Esophagus muscularis mucosa (tissue), 4 donors: ENCODE measurements around the gene ANK2. TPM values are rescaled to one million over a fixed set of nuclear protein-coding genes. Genes with fewer than 3 reads are reported as not detected.

ENCODE experiments used
- DNase-seq: peaks from one replicate; pipeline ENCODE4 v3.0.0-alpha.2; 2017; ENCODE audit errors: extremely low spot score
- H3K27ac ChIP-seq, 4 donors: fragments of 200-600 bp; sonication (generic); replicated peaks in 1 of 4; 1 replicate in 3 of 4; 2 replicates in 1 of 4; pipeline ENCODE4 v1.5.1; 2016 to 2019; ENCODE audit warnings: mild to moderate bottlenecking in 1 of 4
- H3K27me3 ChIP-seq, 4 donors: fragments of 200-600 bp; sonication (generic); one replicate each; pipeline versions ENCODE4 v1.5.1 to v1.6.0; 2016 to 2019
- H3K36me3 ChIP-seq, 4 donors: fragments of 200-600 bp; sonication (generic); one replicate each; pipeline ENCODE4 v1.5.1; 2016 to 2019
- H3K4me1 ChIP-seq, 4 donors: fragments of 200-600 bp; sonication (generic); one replicate each; pipeline ENCODE4 v1.5.1; 2016 to 2019
- H3K4me3 ChIP-seq, 4 donors: fragments of 200-600 bp; sonication (generic); 1 replicate in 2 of 4; 2 replicates in 2 of 4; pipeline ENCODE4 v1.5.1; 2016 to 2019; ENCODE audit warnings: mild to moderate bottlenecking in 4 of 4, moderate library complexity in 1 of 4
- H3K9me3 ChIP-seq, 4 donors: fragments of 200-600 bp; sonication (generic); 1 replicate in 3 of 4; 2 replicates in 1 of 4; pipeline ENCODE4 v1.5.1; 2016 to 2019
- CTCF ChIP-seq, 3 experiments: fragments of 200-600 bp in 2 of 3; fragments of 450-650 bp in 1 of 3; sonication (generic) in 2 of 3; IDR thresholded peaks; one replicate each; pipeline ENCODE4 v1.5.1; 2017 to 2019; ENCODE audit warnings: antibody characterized with exemption in 3 of 3, mild to moderate bottlenecking in 2 of 3, moderate library complexity in 1 of 3
- EP300 ChIP-seq: sonication (generic); formaldehyde crosslinking; IDR thresholded peaks from one replicate; pipeline ENCODE4 v1.6.1; 2017; ENCODE audit warnings: antibody characterized with exemption
- POLR2A ChIP-seq: fragments of 450-650 bp; IDR thresholded peaks from one replicate; pipeline ENCODE4 v1.6.1; 2017; ENCODE audit warnings: antibody characterized with exemption, moderate library complexity, mild to moderate bottlenecking, low read depth
- POLR2AphosphoS5 ChIP-seq, 2 donors: sonication (generic); formaldehyde crosslinking; IDR thresholded peaks; one replicate each; pipeline ENCODE4 v1.6.1; 2017; ENCODE audit warnings: antibody characterized with exemption in 2 of 2
- WGBS: methylation state at CpG from one replicate; pipeline ENCODE4 v1.1.5; 2018; 5-methylcytosine and 5-hydroxymethylcytosine counted together
- intact Hi-C: fragments of 100-400 bp; cut with DNase I; formaldehyde crosslinking; loops from one replicate; pipeline ENCODE4 v1.15.1; 2023
- total RNA-seq, 4 donors: library from RNA; depleted of rRNA; stranded (reverse); fragments of >200 nt; gene quantifications; one replicate each; pipeline versions ENCODE4 v1.1.0 to v1.2.1, GENCODE V29; 2016

ANK2 gene
- total RNA-seq, 4 donors from 2014 or later: 76.8 to 88.0 (median 82.8) TPM

GRCh38 chr4:113293043-113293560, 243.6 kb downstream of the ANK2 start:
- no peaks in the 10 kb centered on the region for H3K36me3 ChIP-seq
- 27% methylated on average over 9 of the region's 9 CpGs for WGBS
- peak overlapping the region; percentile 79 to 87 (median 81) for H3K27ac ChIP-seq
- DNase-seq: no peak
- TF ChIP-seq POLR2AphosphoS5 (IDR thresholded peaks at IDR 0.05): peak; percentile 33 to 63
- no peak for TF ChIP-seq POLR2A
- H3K4me1 ChIP-seq: peaks cover 5 to 69% (median 60%) of the 10 kb centered on the region in 4 donors
- H3K27me3 ChIP-seq: no peaks in the 10 kb centered on the region
- intact Hi-C loops: no loop called here
- no peaks in the 10 kb centered on the region for H3K9me3 ChIP-seq
- H3K4me3 ChIP-seq: peak overlapping the region; percentile 36 to 52 (median 46)

- Histone ChIP-seq H3K4me3 (peak overlapping the region; percentile 36 to 52 (median 46)), H3K4me1 (peaks cover 5 to 68% (median 58%) of the 10 kb centered on the region in 4 donors), H3K9me3 (no peaks in the 10 kb centered on the region), H3K36me3 (no peaks in the 10 kb centered on the region), H3K27me3 (no peaks in the 10 kb centered on the region), H3K27ac (peak overlapping the region; percentile 79 to 87 (median 81))
- WGBS: 64% methylated on average over 4 of the region's 4 CpGs
- peak in 1 of 3 experiments; percentile 41 for TF ChIP-seq CTCF (IDR thresholded peaks at IDR 0.05)
- TF ChIP-seq POLR2AphosphoS5 (IDR thresholded peaks at IDR 0.05): no peak
- no peak for TF ChIP-seq EP300
- no peak for DNase-seq
- intact Hi-C loops: no loop called here
These were observed 244.2 kb downstream of the ANK2 start for GRCh38 chr4:113293674-113294073.

GRCh38 chr4:113294908-113295307, 245.5 kb downstream of the ANK2 start:
- Histone ChIP-seq H3K4me1 (peaks cover 5 to 55% (median 46%) of the 10 kb centered on the region in 4 donors), H3K4me3 (peak overlapping the region in 3 of 4 donors; percentile 45 to 52 (median 47))
- 70% methylated on average over 1 of the region's 1 CpG for WGBS

GRCh38 chr4:113300471-113300928, 251.0 kb downstream of the ANK2 start:
- 39% methylated on average over 5 of the region's 5 CpGs for WGBS
- Histone ChIP-seq H3K9me3 (no peaks in the 10 kb centered on the region), H3K4me3 (no peak overlapping the region), H3K27me3 (no peaks in the 10 kb centered on the region), H3K36me3 (no peaks in the 10 kb centered on the region), H3K27ac (peak overlapping the region; percentile 52 to 65 (median 56)), H3K4me1 (peaks cover 0 to 10% (median 7%) of the 10 kb centered on the region in 4 donors)
- intact Hi-C loops: no loop called here
- DNase-seq: no peak
- peak; percentile 65 to 78 for TF ChIP-seq POLR2AphosphoS5 (IDR thresholded peaks at IDR 0.05)
- no peak for TF ChIP-seq POLR2A

More at GRCh38 chr4:113294908-113295307, 245.5 kb downstream of the ANK2 start:
- Histone ChIP-seq H3K27ac (peak overlapping the region; percentile 40 to 87 (median 81)), H3K36me3 (no peaks in the 10 kb centered on the region), H3K9me3 (no peaks in the 10 kb centered on the region), H3K27me3 (no peaks in the 10 kb centered on the region)
- no peak for DNase-seq
- TF ChIP-seq POLR2AphosphoS5 (IDR thresholded peaks at IDR 0.05) (no peak), EP300 (no peak), POLR2A (no peak), CTCF (IDR thresholded peaks at IDR 0.05) (no peak)
- intact Hi-C loops: no loop called here

- no peak for DNase-seq
- intact Hi-C loops: no loop called here
- TF ChIP-seq POLR2A (no peak), EP300 (no peak), POLR2AphosphoS5 (IDR thresholded peaks at IDR 0.05) (no peak), CTCF (IDR thresholded peaks at IDR 0.05) (no peak)
- Histone ChIP-seq H3K27ac (peak overlapping the region in 1 of 4 donors; percentile 15), H3K4me1 (peaks cover 0 to 7% (median 5%) of the 10 kb centered on the region in 4 donors), H3K36me3 (no peaks in the 10 kb centered on the region), H3K27me3 (no peaks in the 10 kb centered on the region), H3K4me3 (no peak overlapping the region), H3K9me3 (no peaks in the 10 kb centered on the region)
- WGBS: 65% methylated on average over 1 of the region's 1 CpG
These were observed 252.6 kb downstream of the ANK2 start for GRCh38 chr4:113302051-113302450.
